Hematopoietic multipotent progenitor cell treated with erythropoietin and hydrocortisone succinate and interleukin-3 and kit ligand, for 8 days (in vitro differentiated cells): Measurements from ENCODE around the gene NMT1.
"Not testable (repeated sequence)": the region's sequence is repeated elsewhere in the genome, so short reads cannot be mapped to it uniquely, and the experiment has no call there.

Experiments
- DNase-seq: peaks from one replicate; pipeline ENCODE4 v3.0.0-alpha.2; 2015

The NMT1 gene

DNA sequence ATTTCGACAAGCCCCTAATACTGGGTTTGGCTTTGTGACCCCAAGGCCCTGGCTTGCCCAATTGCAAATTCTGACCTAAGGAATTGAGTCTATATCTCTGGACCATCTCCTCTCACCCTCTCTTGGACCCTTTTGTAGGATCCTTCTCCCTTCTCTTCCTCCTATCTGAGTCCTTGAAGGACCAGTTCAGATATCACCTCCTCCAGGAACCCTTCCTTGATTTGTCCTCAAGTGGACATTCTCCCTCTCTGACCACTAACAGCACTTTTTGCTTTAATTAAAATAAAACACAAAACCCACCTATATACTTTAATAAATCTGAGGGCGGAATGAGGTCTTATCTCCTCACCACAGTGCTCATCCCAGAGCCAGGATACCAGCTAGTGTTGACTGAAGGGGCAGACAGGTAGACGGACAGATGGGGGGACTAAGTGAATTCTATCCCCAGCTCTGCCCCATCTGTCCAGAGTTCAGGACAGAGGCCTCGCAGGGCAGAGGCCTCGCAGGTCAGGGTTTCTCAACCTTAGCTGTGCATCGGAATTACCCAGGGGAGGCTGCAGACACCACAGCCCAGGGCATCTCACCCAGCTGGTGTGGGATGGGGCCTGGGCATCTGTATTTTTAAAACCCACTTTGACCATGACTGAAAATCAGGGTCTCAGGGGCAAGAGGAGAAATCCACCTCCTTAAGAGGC lies 62.1 kb downstream of the NMT1 start:
- no peak for DNase-seq

DNA sequence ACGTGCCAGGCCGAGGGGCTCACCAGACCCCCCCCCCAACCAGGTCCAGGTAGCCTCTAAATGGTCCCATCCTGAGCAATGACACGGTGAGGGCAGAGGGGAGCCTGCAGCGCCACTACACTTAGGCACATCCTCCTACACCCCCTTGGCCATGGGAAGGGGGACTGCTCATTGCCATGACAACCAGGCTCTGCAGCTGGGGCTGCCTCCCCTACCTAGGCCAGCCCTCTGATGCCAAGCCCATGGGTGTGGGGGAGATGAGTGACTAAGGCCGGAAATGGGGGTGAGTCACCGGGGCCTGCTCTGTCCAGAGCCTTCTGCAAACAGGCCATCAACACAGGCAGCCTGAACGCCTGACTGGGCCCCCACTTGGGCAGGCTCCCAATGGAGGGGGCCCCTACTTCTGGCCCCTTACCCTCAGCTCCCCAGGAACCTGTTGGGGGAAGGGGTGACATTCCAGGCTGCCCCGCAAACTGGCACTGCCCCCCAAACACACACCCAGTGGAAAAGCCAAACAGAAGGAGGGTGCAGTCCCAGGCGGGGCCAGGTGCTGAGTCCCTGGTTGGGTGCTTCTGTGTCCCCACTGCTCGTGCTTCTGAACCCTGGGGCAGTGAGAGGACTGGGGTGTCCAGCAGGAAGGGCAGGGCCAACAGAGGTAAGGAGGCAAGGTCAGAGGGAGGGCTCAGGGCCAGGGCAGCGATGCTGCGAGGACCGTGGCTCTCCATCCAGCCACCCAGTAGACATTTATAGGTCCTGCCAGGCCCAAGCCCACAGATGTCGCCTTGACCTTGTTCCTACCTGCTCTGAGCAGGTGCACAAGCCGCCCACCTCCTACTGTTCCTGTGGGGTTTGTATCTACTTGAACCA lies 63.0 kb downstream of the NMT1 start:
- peak; percentile 78 for DNase-seq

DNA sequence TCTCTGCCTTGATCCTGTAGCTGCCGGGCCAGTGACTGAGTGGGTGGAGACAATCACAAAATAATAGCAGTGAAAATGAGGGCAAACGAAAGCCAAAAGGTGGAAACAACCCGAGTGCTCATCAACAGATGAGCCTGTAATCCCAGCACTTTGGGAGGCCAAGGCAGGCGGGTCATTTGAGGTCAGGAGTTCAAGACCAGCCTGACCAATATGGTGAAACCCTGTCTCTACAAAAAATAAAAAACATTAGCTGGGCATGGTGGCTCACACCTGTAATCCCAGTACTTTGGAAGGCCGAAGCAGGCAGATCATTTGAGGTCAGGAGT lies 63.6 kb downstream of the NMT1 start:
- DNase-seq: not testable (repeated sequence)

DNA sequence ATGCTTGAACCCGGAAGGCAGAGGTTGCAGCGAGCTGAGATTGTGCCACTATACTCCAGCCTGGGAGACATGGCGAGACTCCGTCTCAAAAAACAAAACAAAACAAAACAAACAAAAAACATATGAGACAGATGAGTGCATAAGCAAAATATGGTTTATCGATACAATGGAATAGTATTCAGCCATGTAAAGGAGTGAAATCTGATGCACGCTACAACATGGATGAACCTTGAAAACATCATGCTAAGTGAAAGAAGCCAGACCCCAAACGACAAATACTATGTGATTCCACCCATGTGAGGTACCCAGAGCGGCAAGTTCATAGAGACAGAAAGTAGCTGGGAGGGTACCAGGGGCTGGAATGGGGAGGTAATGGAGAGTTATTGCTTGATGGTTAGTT lies 64.4 kb downstream of the NMT1 start:
- DNase-seq: no peak

DNA sequence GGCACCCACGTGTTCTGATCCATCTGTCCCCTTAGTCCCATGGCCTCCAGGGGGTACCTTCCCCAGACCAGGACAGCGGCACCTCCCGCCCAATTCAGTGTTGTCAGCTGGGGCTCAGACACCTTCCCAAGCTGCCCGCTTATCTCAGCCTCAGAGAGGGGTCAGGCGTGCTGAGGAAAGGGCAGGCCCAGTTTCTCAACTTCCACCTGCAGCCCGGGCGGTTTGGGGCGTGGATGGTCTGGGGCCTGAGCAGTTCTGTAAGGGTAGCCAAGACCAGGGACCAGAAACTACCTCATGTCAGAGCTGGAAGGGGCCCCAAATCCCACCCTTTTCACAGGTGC lies 66.1 kb downstream of the NMT1 start:
- DNase-seq: no peak

DNA sequence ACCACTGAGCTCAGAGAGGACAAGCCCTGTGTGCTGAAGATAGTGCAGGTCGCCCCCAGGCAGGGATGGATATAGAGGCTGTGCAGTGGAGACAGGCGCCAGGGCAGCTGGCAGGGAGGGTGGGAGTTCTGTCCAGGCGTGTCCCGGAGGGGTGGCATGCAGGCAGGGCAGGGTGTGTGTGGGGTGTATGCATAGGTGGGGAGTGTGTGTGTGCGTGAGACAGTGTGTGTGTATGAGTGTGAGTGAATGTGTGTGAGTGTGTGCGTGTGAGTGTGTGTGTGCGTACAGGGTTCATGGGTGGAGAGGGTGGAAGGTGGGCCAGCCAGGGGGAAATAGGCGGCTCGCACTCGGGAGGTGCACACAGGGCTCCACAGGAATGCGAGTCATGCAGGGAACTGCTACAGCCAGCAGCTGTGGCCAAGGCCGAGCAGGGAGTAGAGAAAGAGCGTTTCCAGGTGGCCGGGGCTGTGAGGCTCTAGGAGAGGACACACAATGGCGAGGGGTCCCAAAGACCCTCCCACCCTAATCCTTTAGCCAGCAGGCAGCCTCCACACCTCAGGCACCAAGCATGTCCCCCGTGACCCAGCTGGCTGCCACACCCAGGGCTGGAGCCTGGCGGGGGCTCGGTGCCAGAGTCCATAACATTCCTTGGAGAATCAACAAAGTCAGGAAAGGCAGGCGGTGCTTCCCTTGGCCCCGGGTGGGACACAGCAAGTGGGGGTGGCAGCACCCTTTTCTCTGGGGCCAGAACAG lies 66.6 kb downstream of the NMT1 start:
- DNase-seq: peak; percentile 22

DNA sequence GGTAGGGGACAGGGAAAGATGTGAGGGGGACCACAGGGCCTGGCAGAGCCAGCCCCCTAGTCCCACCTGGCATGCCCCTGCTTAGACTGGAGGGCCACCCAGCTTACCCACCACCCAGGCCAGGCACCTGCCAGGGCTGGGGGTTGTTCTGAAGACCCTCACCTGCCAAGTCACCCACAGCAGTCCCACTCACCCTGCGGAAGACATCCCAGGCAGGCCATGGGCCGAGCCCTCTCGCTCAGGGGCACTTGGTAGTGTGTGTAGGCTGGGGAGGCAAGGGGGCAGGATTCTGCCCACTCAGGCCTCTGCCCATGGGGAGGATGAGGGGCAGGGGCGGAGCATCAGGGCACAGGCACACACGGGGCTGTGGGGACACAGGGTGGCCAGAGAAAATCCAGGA lies 67.2 kb downstream of the NMT1 start:
- no peak for DNase-seq

DNA sequence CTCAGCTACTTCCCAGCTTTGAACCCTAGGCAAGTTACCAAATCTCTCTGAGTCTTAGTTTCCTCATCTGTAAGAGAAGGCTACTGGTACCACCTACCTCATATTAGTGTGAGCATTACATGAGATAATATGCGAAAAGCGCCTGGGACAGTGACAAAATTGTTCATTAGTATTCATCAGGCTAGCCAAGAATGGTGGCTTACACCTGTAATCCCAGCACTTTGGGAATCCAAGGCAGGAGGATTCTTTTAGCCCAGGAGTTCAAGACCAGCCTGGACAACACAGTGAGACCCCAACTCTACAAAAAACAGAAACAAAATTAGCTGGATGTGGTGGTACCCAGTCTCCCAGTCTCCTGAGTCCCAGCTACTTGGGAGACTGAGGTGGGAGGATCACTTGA lies 67.9 kb downstream of the NMT1 start:
- no peak for DNase-seq

DNA sequence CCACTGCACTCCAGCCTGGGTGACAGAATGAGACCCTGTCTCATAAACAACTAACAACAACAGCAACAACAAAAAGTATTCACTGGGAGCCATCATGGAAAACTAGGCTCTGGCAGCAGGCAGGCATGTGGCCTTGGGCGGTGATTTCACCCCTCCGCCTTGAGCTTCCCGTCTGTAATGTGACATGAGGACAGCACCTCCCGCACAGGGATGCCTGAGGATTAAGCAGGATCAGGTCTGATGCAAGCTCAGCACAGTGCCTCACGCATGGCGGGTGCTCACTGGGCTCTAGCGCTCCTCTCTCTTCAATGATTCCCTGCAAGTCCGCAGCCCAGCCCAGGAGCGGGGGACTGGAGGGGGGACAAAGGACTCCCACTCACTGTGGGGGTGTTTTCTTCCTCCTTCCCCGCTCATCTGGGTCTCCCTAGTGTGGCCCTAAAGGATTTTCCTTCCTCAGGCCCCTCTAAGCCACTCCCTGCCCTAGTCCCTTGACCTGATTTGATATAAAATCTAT lies 68.4 kb downstream of the NMT1 start:
- DNase-seq: no peak

DNA sequence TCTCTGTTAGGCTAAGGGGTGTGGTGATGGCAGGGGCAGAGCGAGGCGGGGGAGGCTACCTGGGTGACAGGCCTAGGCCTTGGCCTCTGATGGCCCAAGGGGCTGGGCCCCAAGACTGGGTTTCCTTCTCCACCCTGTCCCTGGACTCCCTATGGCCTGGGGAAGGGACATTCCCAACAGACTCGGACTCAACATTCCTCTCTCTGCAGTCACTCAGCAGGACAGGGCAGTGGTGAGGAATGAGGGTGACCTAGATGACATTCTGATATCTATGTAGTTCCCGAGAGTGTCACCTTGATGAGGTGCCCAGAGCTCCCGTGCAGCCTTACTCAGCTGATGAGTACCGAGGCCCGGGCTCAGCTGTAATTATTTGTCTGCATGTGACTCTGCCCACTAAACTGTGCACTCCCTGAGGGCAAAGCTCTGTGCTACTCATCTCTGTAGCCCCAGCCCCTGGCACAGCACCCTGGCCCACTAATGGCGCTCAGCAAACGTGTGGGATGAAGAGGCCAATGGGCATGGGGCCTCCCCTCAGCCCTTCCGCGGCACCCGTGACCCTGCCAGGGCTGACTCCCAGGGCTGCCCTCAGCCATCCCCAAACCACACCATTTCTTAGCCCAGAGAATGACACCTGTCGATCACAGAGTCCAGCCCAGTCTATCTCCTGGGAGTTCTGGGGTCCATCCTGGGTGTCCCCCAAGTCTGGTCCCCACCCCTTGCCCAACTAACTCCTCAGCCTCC lies 69.0 kb downstream of the NMT1 start:
- no peak for DNase-seq

DNA sequence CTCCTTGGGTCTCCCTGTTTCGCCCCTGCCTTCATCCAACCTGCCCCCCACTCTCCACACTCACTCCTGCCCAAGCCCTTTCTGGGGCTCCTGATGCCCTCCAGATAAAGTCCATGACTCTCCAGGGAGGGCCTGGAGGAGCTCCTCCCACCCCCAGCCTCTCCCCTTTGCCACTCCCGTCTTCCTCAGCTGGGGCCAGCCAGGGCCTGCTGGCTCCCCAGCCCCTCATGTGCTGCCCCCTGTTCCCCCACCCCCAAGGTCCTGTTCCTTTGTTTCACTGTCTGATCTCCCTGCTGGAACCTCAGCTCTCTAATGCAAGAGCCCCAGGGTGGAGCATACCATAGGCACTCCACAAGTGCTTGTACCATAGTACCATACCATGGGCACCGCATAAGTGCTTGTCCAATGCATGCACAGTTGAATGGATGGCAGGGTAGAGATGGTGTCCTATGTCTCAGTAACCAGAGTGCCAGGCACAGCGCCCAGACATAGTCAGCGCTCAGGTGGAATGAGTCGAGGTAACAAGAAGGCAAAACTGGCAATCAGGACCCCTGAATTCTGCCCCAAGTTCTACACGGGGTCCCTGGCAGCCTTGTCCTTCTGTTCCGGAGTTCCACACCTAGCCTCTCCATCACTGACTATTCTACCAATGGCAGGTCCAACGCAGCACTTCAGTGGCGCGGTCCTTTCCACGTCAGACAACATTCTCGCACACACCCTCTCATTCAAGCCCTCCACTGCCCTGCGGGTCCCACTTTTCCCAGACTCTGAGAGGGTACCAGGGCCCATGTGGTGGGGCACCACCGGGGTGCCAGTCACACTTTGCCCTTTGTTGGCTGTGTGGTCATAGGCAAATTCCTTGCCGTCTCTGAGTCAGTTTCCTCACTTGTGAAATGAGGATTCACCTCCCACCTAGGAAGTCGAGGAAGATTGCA lies 69.8 kb downstream of the NMT1 start:
- DNase-seq: no peak

DNA sequence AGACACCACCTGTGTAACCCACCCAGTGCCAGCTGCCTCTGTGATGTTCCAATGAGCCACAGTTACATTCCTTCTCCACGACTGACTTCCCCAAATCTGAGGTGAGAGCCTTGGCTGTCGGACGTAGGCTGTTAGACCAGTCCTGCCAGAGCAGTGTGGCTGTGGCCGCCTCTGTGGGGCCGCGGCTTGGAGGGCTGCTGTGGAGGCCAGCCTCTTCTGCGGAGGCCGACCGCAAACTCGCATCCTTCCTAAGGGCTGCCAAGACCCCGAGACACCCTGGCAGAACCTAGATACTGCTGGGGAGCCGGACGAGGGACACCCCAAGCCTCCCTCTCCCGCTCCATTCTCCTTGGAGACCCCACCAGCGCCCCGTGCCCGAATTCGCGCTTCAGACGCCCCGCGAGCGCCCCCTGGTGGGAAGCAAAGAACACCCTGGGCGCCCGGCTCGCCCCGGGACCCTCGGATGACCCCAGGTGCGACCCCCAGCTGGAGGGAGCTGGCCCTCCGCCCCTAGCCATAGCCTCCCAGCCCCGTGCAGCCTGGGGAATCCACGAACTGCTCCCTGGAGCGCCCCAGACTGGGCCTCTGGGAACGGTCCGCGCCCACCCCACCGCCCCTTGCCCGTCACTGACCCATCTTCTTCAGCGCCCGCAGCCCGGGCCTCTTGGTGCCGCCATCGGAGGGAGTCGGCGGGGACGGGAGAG lies 70.7 kb downstream of the NMT1 start:
- DNase-seq: peak; percentile 37

DNA sequence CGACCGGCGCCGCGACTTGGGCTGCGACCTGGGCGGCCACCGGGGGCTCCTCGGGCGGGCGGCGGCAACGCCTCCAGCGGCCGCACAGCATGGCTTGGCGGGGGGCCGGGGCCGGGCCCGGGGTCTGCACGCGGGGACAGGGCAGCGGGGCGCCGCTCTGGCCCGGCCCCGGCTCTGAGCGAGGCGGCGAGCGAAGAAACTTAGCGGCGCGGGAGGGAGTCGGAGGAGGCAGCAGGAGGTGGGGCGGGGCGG lies 71.1 kb downstream of the NMT1 start, which contains the start of gene PLCD3:
PLCD3 (minus strand) TSS at position 196 of the 252 bp plus-strand sequence; CDS start at position 91, 105 bp downstream.
- no peak for DNase-seq

DNA sequence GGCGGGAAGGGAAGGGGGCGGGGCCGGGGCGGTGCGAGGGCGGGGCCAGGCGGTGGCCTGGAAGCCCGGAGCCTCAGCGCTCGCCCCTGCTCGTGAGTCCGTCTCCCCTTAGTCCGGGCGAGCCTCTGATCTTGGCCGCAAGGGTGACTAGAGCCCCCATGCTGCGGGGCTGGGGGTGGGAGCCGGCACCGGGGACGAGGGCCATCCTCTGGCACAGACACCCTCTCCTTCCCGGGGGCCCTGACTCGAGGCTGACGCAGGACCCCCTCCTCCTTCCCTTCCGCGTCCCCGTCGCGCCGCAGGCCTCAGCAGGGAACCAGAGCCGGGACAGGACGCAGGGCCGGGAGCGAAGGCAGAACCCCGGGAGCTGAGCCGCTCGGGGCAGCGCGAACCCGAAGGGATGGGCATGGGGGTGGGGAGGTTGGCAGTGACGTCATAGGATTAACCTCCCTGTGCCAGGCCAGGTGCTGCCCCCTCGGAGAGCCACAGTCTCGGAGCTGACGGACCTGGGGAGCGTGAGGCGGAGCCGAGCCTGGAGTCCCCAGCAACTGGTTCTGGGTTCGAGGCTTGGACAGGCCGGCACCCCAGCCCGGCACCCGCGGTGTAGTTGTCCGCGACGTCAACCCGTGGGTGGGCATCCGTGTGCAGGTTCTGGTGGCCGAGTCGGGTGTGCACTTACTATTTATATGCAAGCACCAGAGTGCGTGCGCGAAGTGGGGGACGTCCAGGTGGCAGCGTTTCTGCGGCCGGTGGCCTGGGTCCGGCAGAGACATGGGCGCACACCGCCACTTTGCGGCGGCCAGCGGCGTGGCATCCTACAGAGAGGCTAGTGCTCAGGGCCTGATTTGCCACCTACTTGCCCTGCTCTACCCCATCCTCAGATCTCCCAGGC lies 71.7 kb downstream of the NMT1 start:
- DNase-seq: peak; percentile 73

DNA sequence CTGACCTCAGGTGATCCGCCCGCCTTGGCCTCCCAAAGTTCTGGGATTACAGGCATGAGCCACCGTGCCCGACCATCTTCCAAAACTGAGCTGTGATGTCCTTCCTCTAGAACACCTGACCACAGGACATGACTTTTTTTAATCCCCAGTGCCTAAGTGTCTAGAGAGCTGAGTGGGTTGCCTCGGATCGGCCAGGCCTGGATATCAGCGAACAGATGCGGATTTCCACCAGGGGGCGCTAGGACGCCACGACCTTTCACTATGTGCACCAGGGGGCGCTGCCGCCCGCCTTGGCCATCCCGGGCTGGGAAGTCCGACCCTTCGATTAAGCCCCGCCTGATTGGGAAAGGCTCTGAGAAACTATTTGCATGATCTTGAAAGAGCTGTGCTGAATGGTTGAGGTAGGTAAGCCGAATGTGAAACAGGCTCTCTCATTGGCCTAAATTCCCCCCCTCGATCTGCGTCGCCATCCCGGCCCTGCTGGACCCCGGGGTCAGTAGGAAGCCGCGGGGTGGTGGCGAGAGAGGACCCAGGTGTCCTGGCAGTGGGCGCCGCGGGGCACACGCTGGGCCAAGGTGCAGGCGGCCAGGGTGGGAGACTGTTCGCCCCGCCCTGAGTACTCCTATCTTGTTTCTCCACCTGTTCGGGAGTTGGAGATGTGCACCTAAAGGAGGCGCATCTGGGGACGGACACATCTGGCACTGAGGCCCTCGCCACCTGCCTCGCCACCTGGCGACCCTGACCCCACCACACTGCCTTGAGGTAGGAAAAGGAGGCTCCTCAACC lies 74.3 kb downstream of the NMT1 start, which contains the start of gene ACBD4:
ACBD4 (plus strand) TSS at position 496 of the 786 bp plus-strand sequence. CDS start 458 bp downstream, outside the sequence.
- peak; percentile 99 for DNase-seq

DNA sequence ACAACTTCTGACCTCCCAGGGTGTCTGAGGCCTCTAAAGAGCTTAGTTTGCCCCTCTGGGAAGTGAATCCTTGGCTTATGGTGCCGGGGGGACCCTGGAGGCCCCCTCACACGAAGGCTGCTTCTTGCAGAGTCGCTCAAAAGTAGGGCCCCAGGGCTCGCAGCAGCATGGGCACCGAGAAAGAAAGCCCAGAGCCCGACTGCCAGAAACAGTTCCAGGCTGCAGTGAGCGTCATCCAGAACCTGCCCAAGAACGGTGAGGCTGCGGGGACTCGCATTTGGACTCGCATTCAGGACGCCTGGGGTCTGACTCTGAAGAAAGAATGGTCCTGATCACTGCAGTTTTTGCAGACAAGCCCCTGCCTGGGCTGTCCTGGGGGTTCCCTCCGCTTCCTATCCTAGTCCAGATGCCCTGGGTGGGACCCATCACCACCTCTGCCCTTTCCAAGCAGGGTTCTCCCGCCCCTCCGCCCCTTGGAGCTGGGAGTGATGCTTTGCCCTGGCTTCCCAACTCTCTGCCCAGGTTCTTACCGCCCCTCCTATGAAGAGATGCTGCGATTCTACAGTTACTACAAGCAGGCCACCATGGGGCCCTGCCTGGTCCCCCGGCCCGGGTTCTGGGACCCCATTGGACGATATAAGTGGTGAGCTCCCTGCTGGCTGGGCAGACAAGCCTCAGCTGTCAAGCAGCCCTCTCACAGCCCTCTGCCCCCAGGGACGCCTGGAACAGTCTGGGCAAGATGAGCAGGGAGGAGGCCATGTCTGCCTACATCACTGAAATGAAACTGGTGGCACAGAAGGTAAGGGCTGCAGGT lies 75.1 kb downstream of the NMT1 start:
- no peak for DNase-seq

DNA sequence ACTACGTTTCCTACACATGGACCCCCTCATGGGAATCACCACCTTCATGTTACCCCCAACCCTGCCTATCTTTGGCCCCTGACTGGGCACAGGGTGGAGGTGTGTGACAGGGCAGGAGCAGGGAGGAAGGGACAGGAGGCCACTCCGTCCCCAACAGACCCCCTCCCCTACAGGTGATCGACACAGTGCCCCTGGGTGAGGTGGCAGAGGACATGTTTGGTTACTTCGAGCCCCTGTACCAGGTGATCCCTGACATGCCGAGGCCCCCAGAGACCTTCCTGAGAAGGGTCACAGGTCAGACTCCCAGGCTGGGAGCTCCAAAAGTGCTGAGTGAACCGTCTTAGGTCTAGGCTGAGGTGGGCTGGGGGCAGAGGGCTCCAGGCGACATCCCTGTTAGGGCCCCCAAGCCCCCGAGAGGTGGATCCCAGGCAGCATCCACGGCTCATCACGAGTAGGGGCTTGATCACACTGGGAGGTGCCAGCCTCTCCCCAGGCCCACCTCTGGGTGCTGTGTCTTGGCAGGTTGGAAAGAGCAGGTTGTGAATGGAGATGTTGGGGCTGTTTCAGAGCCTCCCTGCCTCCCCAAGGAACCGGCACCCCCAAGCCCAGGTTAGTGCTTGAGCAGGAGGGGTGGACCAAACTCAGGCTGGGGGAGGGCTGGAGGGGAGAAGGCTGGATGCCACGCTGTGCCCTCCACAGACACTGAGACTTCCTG lies 75.9 kb downstream of the NMT1 start:
- no peak for DNase-seq
